Activated effector memory CD4-positive, alpha-beta T cell treated with Interleukin-2 at 50 U/mL for 16 hours (primary cell): Measurements from ENCODE around the gene TMEM52B.

Experiments
- DNase-seq: peaks from one replicate; pipeline ENCODE4 v3.0.0-alpha.2; 2020

Gene TMEM52B

GRCh38 chr12:10178821-10179220 is at the start of gene TMEM52B:
TMEM52B (plus strand) TSS chr12:10179032; CDS start chr12:10179575, 543 bp downstream.
- DNase-seq, result no peak

DNA sequence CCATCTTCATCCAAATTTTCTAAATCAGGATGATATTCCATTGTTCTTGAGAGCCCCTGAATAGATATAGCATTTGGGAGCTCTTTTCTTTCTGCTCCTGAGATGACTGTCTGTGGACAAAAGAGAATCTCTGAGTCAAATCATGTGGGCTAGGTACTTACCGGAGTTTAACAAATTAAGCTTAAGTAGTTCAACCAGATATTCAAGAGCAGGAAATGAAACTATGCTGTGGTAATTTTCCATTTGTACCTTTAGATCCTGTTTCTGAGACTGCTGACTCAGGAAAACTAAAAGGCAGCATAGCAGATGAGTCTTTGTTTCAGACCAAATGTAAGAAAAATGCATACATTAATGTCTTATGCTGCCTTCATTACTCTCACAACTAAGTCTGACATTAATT is 48.8 kb upstream of the TMEM52B start, which contains the start of gene CLEC7A:
Gene CLEC7A (minus strand): TSS at position 158 of the 400 bp plus-strand sequence. CDS start 117 bp downstream, at position 41.
- DNase-seq, result no peak

- DNase-seq, result no peak
These were observed 47.6 kb upstream of the TMEM52B start for GRCh38 chr12:10131111-10131690.

- DNase-seq, result no peak
These were observed 45.9 kb upstream of the TMEM52B start for GRCh38 chr12:10132850-10133370.

DNA sequence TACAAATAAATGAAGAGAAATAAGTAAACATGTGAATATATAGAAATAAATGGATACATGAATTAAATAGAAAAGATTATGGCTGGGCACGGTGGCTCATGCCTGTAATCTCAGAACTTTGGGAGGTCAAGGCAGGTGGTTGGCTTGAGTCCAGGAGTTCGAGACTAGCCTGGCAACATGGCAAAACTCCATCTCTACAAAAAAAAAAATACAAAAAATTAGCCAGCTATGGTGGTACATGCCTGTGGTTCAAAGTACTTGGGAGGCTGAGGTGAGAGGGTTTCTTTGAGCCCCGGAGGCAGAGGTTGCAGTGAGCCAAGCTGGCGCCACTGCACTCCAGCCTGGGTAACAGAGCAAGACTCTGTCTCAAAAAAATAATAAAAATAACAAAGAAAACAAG is 43.7 kb upstream of the TMEM52B start:
- no peak for DNase-seq

- no peak for DNase-seq
These were observed 42.1 kb upstream of the TMEM52B start for GRCh38 chr12:10136637-10137205.

- no peak for DNase-seq
These were observed 38.8 kb upstream of the TMEM52B start for GRCh38 chr12:10140001-10140400.

GRCh38 chr12:10142976-10143589 is 35.7 kb upstream of the TMEM52B start:
- DNase-seq, result no peak

- DNase-seq, result no peak
These were observed 31.0 kb upstream of the TMEM52B start for GRCh38 chr12:10147714-10148403.

DNA sequence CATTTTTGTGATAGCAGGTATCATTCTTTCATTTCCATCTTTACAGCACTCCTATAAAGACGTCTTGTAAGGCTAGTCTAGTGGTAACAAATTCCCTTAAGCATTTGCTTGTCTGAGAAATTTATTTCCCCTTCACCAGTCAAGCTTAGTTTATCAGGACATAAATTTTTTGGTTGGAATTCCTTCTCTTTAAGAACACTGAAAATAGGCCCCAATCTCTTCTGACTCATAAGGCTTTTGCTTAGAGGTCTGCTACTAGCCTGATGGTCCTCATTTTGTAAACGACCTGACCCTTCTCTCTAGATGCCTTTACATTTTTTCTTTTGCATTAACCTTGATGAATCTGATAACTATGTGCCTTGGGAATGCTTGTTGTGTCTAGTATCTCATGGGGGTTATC is 27.2 kb upstream of the TMEM52B start:
- no peak for DNase-seq

DNA sequence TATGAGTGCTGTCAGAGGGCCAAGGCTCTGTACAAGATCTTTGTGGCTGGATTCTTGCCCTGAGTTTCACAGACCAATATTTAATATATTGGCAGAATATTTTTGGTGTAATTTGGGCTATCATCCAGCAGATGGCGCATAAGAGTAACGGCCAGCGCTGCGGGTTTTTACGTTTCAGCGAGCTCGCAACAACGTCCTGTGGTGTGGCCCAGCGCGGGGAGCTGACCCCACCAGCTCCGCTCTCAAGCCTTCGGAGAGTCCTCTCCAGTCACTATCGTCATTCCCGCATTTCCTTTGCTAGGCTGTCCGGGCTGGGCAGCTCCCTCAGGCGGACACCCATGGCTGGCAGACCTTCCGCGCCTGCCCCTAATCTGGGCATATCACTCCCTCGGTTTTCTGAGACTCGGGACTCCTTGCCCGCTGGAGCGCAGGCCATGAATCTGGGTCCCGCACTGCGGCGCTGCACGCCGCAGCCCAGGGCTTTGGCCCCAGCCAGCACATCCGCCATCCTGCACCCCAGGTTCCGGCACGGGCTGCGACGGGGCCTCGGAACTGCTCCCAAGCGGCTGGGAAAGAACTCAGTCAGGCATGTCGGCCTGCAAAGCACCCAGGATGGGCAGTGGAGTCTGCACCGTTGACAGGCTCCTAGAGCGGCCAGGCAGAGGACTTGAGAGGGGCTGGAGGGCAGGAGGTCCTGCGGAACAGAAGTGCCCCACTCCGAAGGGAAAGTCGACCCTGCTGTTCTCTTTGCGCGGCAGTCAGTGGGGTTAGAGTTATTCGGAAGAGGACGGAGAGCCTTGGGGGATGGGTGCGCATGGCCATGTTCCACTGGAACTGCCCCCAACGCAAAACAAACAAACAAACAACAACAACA is 25.3 kb upstream of the TMEM52B start:
- DNase-seq, result peak; percentile 35

DNA sequence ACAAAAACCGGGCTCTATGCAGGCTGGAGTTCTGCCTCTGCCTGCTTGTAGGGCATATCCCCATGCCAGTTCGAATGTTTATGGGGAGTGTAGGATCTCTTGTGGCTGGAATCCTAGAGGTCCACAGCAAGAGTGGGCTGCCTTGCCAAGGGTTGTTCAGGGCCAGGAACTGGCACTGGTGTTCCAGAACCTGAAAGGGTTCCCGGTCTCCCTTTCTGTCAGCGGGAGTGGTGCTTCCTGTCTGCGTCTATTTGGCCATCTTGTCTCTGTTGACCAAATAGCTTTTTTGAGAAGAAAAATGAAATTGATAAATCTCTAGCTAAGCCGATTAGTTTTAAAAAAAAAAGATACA is 24.7 kb upstream of the TMEM52B start:
- no peak for DNase-seq

GRCh38 chr12:10155966-10156365 is 22.9 kb upstream of the TMEM52B start:
- no peak for DNase-seq

- DNase-seq, result no peak
These were observed 20.4 kb upstream of the TMEM52B start for GRCh38 chr12:10158406-10158805.

GRCh38 chr12:10159280-10159679 is 19.6 kb upstream of the TMEM52B start:
- no peak for DNase-seq

- DNase-seq, result no peak
These were observed 18.0 kb upstream of the TMEM52B start for GRCh38 chr12:10160617-10161385.

- DNase-seq, result no peak
These were observed 15.7 kb upstream of the TMEM52B start for GRCh38 chr12:10163084-10163483.

DNA sequence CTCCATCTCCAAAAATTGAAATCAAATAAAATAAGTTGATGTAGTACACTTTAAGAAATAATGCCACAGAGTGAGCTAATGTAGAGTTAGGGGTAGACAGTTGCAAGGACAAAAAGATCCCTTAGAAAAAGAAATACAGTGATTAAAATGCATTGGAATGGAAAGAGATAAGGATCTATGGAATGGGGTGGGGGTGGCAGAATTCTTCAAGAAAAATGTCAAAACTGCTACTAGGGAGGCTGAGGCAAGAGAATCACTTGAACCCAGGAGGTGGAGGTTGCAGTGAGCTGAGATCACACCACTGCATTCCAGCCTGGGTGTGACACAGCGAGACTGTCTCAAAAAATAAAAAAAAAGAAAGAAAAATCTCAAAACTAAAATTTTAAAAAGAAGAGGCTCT is 13.4 kb upstream of the TMEM52B start:
- DNase-seq, result no peak

DNA sequence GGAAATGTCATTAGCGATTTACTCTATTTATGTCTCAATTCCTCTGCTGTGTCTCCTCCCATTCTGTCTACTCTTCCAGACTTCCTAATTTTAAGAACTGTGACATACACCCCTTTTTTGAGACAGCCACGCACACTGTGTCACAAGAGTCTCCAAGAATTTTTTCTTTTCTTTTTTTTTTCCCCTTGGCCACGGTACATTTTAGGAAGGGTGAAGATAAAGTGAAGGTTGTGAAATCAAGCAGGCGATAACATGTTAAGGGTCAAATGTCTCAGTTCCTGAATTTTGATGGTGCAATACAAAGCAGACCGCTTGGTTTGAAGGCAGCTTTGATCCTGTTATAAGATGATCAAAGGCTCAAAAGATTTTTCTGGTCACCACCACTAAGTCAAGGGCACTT is 11.2 kb upstream of the TMEM52B start:
- no peak for DNase-seq

DNA sequence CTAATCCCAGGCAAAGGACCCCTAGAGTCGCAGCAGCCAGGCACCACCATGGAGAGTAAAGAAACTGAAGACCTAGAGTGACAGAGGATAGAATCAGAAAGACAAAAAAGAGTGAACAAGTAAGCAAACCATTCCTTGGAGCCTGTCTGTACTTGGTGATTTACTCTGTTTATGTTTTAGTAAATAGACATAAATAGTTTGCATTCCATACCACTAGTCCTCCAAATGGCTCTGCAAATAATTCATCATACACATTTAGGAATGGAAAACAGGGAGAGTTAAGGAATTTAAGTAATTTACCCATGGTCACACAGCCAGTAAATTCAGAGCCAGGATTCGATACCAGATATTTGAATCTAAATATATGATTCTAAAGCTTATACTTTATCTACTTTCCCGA is 9.7 kb upstream of the TMEM52B start:
- DNase-seq, result no peak

GRCh38 chr12:10170216-10170615 is 8.6 kb upstream of the TMEM52B start:
- no peak for DNase-seq
